DOHH2 (cell line): ENCODE results near the gene PCSK9.

Experiments
- H3F3A ChIP-seq: fragments of 200-600 bp; sonication (generic), shearing (Covaris generic); 2 replicates; pipeline ENCODE4 v1.6.0; 2016; ENCODE audit warnings: antibody characterized with exemption, mild to moderate bottlenecking; ENCODE audit not compliant: control insufficient read depth, insufficient read depth
- H3K27ac ChIP-seq: fragments of 200-600 bp; sonication (generic); 2 replicates; pipeline ENCODE4 v1.5.1; 2014; ENCODE audit warnings: low read depth, mild to moderate bottlenecking, low read length, moderate library complexity
- H3K27me3 ChIP-seq: fragments of 200-600 bp; sonication (generic); 2 replicates; pipeline ENCODE4 v1.6.1; 2014; ENCODE audit warnings: mild to moderate bottlenecking, low read length, mixed read lengths; ENCODE audit not compliant: control insufficient read depth
- H3K36me3 ChIP-seq: fragments of 200-600 bp; sonication (generic); 2 replicates; pipeline ENCODE4 v1.6.1; 2014; ENCODE audit warnings: mild to moderate bottlenecking, low read length, moderate library complexity, mixed read lengths; ENCODE audit not compliant: control insufficient read depth
- H3K4me1 ChIP-seq: fragments of 200-600 bp; sonication (generic); 2 replicates; pipeline ENCODE4 v1.6.1; 2014; ENCODE audit warnings: mild to moderate bottlenecking, low read length, mixed read lengths; ENCODE audit not compliant: control insufficient read depth
- H3K4me2 ChIP-seq: fragments of 200-600 bp; sonication (generic); 2 replicates; pipeline ENCODE4 v1.6.0; 2014; ENCODE audit warnings: mild to moderate bottlenecking, low read length, moderate library complexity
- H3K4me3 ChIP-seq: fragments of 200-600 bp; sonication (generic); 2 replicates; pipeline ENCODE4 v1.5.1; 2014; ENCODE audit warnings: mild to moderate bottlenecking, low read length, mixed read lengths
- H3K79me2 ChIP-seq: fragments of 200-600 bp; sonication (generic); 2 replicates; pipeline ENCODE4 v1.6.1; 2014; ENCODE audit warnings: mild to moderate bottlenecking, low read length, mixed read lengths; ENCODE audit not compliant: control insufficient read depth
- H3K9me2 ChIP-seq: fragments of 200-600 bp; sonication (generic); replicated peaks from 2 replicates; pipeline ENCODE4 v1.6.1; 2014; ENCODE audit warnings: mild to moderate bottlenecking, low read length, mixed read lengths; ENCODE audit not compliant: control insufficient read depth
- H3K9me3 ChIP-seq: fragments of 200-600 bp; sonication (generic); 2 replicates; pipeline ENCODE4 v1.6.1; 2014; ENCODE audit warnings: antibody characterized with exemption, low read length, mixed read lengths; ENCODE audit not compliant: control insufficient read depth, insufficient read depth
- H4K20me1 ChIP-seq: fragments of 200-600 bp; sonication (generic); 2 replicates; pipeline ENCODE4 v1.6.0; 2014; ENCODE audit warnings: low read depth, mild to moderate bottlenecking, antibody characterized with exemption, low read length, moderate library complexity; ENCODE audit not compliant: control insufficient read depth, insufficient read depth
- EZH2phosphoT487 ChIP-seq: fragments of 200-600 bp; sonication (generic); IDR thresholded peaks from 2 replicates; pipeline ENCODE4 v1.6.1; 2017; ENCODE audit warnings: borderline replicate concordance, mild to moderate bottlenecking, antibody characterized with exemption, low read length, moderate library complexity, mixed read lengths
- TF ChIP-seq, protein P1 (sequence below): fragments of 200-600 bp; sonication (generic); IDR thresholded peaks from one replicate; pipeline ENCODE4 v1.5.1; 2014; ENCODE audit warnings: antibody characterized with exemption, mild to moderate bottlenecking, low read depth, low read length; ENCODE audit not compliant: poor library complexity, severe bottlenecking

Gene PCSK9

DNA sequence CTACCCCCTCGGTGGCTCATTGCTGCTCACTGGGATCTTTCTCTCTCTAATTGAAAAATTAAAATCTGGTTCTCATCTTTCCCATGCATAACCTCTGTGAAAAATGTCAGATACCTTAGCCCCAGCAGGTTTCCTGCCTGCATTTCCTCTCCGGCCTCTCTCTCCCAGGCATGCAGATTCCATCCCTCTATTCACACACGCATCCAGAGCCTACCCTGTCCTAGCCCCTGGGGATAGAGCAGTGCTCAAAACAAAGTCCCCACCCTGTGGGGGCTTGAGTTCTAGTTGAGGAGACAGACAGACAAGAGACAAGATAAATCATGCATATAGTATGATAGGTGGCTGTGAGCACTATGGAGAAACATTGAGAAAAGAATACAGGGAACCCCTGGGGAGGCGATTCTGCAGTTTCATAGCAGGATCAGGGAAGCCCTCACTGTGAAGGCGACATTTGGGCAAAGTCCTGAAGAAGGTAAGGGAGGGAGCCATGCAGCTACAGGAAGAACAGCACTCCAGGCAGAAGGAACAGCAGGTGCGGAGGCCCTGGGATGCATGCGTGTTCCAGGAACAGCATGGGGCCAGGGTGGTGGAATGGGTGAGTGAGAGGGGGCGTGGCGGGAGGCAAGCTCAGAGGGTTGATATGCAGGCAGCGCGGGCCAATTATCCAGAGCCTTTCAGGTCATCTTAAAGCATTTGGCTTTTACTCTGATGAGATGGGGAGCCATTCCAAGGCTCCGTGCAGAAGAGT, 44.2 kb upstream of the PCSK9 start:
- Histone ChIP-seq H3F3A (no peaks in the 10 kb centered on the region), H3K9me2 (no peaks in the 10 kb centered on the region), H3K9me3 (no peaks in the 10 kb centered on the region), H3K27ac (no peak overlapping the region), H3K4me3 (no peak overlapping the region), H3K27me3 (peaks cover 9% of the 10 kb centered on the region; the same call in 1 of the 2 replicates), H4K20me1 (no peaks in the 10 kb centered on the region), H3K4me1 (no peaks in the 10 kb centered on the region), H3K4me2 (no peak overlapping the region), H3K36me3 (no peaks in the 10 kb centered on the region), H3K79me2 (no peaks in the 10 kb centered on the region)
- TF ChIP-seq EZH2phosphoT487 = no peak
- TF ChIP-seq, protein P1, sequence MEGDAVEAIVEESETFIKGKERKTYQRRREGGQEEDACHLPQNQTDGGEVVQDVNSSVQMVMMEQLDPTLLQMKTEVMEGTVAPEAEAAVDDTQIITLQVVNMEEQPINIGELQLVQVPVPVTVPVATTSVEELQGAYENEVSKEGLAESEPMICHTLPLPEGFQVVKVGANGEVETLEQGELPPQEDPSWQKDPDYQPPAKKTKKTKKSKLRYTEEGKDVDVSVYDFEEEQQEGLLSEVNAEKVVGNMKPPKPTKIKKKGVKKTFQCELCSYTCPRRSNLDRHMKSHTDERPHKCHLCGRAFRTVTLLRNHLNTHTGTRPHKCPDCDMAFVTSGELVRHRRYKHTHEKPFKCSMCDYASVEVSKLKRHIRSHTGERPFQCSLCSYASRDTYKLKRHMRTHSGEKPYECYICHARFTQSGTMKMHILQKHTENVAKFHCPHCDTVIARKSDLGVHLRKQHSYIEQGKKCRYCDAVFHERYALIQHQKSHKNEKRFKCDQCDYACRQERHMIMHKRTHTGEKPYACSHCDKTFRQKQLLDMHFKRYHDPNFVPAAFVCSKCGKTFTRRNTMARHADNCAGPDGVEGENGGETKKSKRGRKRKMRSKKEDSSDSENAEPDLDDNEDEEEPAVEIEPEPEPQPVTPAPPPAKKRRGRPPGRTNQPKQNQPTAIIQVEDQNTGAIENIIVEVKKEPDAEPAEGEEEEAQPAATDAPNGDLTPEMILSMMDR = no peak

- H3K79me2 ChIP-seq = no peaks in the 10 kb centered on the region
- no peaks in the 10 kb centered on the region for H3K9me2 ChIP-seq
- TF ChIP-seq, protein P1 = no peak
- TF ChIP-seq EZH2phosphoT487 = no peak
- H4K20me1 ChIP-seq = no peaks in the 10 kb centered on the region
- H3K27ac ChIP-seq = no peak overlapping the region
- no peaks in the 10 kb centered on the region for H3K9me3 ChIP-seq
- no peak overlapping the region for H3K4me3 ChIP-seq
- peaks cover 9% of the 10 kb centered on the region; the same call in 1 of the 2 replicates for H3K27me3 ChIP-seq
- H3K4me1 ChIP-seq = no peaks in the 10 kb centered on the region
- no peak overlapping the region for H3K4me2 ChIP-seq
- no peaks in the 10 kb centered on the region for H3F3A ChIP-seq
- no peaks in the 10 kb centered on the region for H3K36me3 ChIP-seq
Measured at GRCh38 chr1:54995835-54996234, 43.5 kb upstream of the PCSK9 start.

GRCh38 chr1:54996359-54996868, 42.9 kb upstream of the PCSK9 start:
- Histone ChIP-seq H3K4me1 (no peaks in the 10 kb centered on the region), H3K36me3 (no peaks in the 10 kb centered on the region), H3K9me3 (no peaks in the 10 kb centered on the region), H3K4me3 (no peak overlapping the region), H3K27me3 (peaks cover 9% of the 10 kb centered on the region), H3K4me2 (no peak overlapping the region), H3K79me2 (no peaks in the 10 kb centered on the region), H4K20me1 (no peaks in the 10 kb centered on the region), H3K9me2 (no peaks in the 10 kb centered on the region), H3K27ac (no peak overlapping the region), H3F3A (no peaks in the 10 kb centered on the region)
- no peak for TF ChIP-seq EZH2phosphoT487
- TF ChIP-seq, protein P1 = peak; percentile 92
